ENCODE measurements around the gene UHRF1.

GRCh38 chr19:4986471-4986891, 77.2 kb downstream of the UHRF1 start:
- TF ChIP-seq CTCF (conservative IDR thresholded peaks at IDR 0.05; ENCODE audit: low read length) = no peak
- no peak for TF ChIP-seq EZH2phosphoT487 (IDR thresholded peaks at IDR 0.05; ENCODE audit: borderline replicate concordance)
